Adrenal gland (tissue), 12 donors: ENCODE measurements around the gene KRT14. TPM values are rescaled to one million over a fixed set of nuclear protein-coding genes. Genes with fewer than 3 reads are reported as not detected.
"Not testable (repeated sequence)": the region's sequence is repeated elsewhere in the genome, so short reads cannot be mapped to it uniquely, and the experiment has no call there.

Experiments used
- DNase-seq, 7 donors: peaks; one replicate each; pipeline ENCODE4 v3.0.0-alpha.2; 2019 to 2020
- H3K27ac ChIP-seq, 5 donors: fragments of 200-600 bp; sonication (generic) in 4 of 5; 1 replicate in 3 of 5; 2 replicates in 2 of 5; pipeline versions ENCODE4 v1.5.1 to v1.8.0; 2016 to 2020; ENCODE audit warnings: mild to moderate bottlenecking in 1 of 5
- H3K27me3 ChIP-seq: fragments of 200-600 bp; 2 replicates; pipeline ENCODE4 v1.8.0; 2021
- H3K36me3 ChIP-seq, 2 donors: fragments of 200-600 bp; replicated peaks in 1 of 2; 1 replicate in 1 of 2; 2 replicates in 1 of 2; pipeline versions ENCODE4 v1.5.1 to v1.8.0; 2018 to 2022
- H3K4me1 ChIP-seq, 2 donors: fragments of 200-600 bp; replicated peaks in 1 of 2; 1 replicate in 1 of 2; 2 replicates in 1 of 2; pipeline versions ENCODE4 v1.5.1 to v1.8.0; 2018 to 2021
- H3K4me3 ChIP-seq, 4 donors: fragments of 200-600 bp; sonication (generic) in 3 of 4; one replicate each; pipeline ENCODE4 v1.5.1; 2016 to 2018
- H3K9me3 ChIP-seq, 3 donors: fragments of 200-600 bp; sonication (generic) in 1 of 3; replicated peaks in 1 of 3; 1 replicate in 2 of 3; 2 replicates in 1 of 3; pipeline versions ENCODE4 v1.5.1 to v1.8.0; 2016 to 2021
- POLR2A ChIP-seq, 2 donors: fragments of 450-650 bp; IDR thresholded peaks; one replicate each; pipeline ENCODE4 v1.6.1; 2017; ENCODE audit warnings: antibody characterized with exemption in 2 of 2, mild to moderate bottlenecking in 2 of 2, moderate library complexity in 1 of 2
- WGBS, 4 donors: extraction: QIAGEN DNeasy Blood & Tissue Kit in 2 of 4; methylation state at CpG; one replicate each; pipeline versions ENCODE4 v1.1.5 to v1.1.7; 2013 to 2017; 5-methylcytosine and 5-hydroxymethylcytosine counted together
- intact Hi-C, 2 donors: fragments of 100-400 bp; cut with DNase I; formaldehyde crosslinking; loops; one replicate each; pipeline versions ENCODE4 v1.14.1 to v1.15.0; 2022 to 2023
- polyA plus RNA-seq, 3 donors: library from polyadenylated mRNA; stranded (reverse); fragments of 200-250 nt in 2 of 3; fragments of 350-450 nt in 1 of 3; fragmentation: Illumina TruSeq in 1 of 3; extraction: RNeasy Lipid Tissue Mini Kit (QIAGEN cat#74804) in 1 of 3; gene quantifications; one replicate each; pipeline ENCODE4 v1.2.3, GENCODE V29; 2013 to 2014
- total RNA-seq, 9 donors: library from RNA; depleted of rRNA in 4 of 9; stranded (reverse); fragments of >200 nt in 4 of 9; fragments of 120-200 nt in 1 of 9; fragmentation: NEBNext Ultra II Directional in 1 of 9; extraction: Animal tissue kit (Norgen Biotek cat#: 25700) in 1 of 9; gene quantifications; one replicate each; pipeline versions ENCODE4 v1.1.0 to v1.2.4, GENCODE V29; 2013 to 2023
- TF ChIP-seq, protein P1 (sequence below), 6 experiments: fragments of 450-650 bp in 4 of 6; fragments of 200-600 bp in 2 of 6; sonication (generic) in 1 of 6; IDR thresholded peaks; 1 replicate in 5 of 6; 2 replicates in 1 of 6; pipeline versions ENCODE4 v1.5.1 to v1.8.0; 2016 to 2021; ENCODE audit warnings: antibody characterized with exemption in 6 of 6, mild to moderate bottlenecking in 2 of 6, moderate library complexity in 1 of 6
- donor health status: healthy with polysubstance abuse.
- donor health status: Bipolar disorder and iron deficiency.
- donor health status: DM: yes; HTN: yes; CAD: no.
- donor health status: DM: no; HTN: no; CAD: no.
- donor health status: DM: no; HTN: no; CAD: no.
- donor health status: DM: yes; HTN: yes; CAD: no.

The KRT14 gene
- total and polyA plus RNA-seq, 12 donors: 0.35 to 1.2 TPM; not detected in 10

DNA sequence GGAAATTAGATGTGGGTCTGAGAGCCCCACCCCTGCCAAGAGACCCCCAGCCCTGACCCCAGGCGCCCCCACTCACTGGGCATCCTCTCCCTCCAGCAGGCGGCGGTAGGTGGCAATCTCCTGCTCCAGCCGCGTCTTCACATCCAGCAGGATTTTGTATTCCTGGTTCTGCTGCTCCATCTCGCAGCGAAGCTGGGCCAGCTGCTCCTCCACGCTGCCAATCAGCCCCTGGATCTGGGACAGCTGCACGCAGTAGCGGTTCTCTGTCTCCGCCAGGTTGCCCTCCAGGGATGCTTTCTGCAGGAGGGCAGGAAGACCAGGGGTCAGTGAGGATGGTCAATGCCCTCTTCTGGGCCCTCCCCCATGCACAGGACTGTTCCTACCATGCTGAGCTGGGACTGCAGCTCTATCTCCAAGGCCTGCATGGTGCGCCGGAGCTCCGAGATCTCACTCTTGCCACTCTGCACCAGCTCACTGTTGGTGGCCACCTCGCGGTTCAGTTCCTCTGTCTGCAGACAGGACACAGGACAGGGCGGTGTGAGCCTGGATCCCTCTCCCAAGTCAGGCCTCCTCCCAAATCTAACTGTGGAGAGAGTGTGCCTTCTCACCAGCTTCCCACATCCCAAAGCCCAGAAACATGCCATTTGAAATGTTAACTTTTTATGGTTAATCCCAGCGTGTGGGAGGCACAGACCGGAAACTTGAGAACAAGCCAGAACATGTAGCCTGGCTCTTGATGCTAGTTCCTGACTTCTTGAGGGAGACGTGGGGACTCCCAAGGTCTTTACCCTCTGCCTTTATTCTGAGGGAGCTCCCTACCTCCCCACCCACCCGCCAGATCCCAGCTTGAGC lies 34.1 kb upstream of the KRT14 start:
- Histone ChIP-seq H3K4me3 (no peak overlapping the region), H3K9me3 (no peaks in the 10 kb centered on the region), H3K27me3 (no peaks in the 10 kb centered on the region), H3K4me1 (no peaks in the 10 kb centered on the region), H3K27ac (no peak overlapping the region), H3K36me3 (no peaks in the 10 kb centered on the region)
- TF ChIP-seq POLR2A (IDR thresholded peaks at IDR 0.05): no peak
- TF ChIP-seq, protein P1, sequence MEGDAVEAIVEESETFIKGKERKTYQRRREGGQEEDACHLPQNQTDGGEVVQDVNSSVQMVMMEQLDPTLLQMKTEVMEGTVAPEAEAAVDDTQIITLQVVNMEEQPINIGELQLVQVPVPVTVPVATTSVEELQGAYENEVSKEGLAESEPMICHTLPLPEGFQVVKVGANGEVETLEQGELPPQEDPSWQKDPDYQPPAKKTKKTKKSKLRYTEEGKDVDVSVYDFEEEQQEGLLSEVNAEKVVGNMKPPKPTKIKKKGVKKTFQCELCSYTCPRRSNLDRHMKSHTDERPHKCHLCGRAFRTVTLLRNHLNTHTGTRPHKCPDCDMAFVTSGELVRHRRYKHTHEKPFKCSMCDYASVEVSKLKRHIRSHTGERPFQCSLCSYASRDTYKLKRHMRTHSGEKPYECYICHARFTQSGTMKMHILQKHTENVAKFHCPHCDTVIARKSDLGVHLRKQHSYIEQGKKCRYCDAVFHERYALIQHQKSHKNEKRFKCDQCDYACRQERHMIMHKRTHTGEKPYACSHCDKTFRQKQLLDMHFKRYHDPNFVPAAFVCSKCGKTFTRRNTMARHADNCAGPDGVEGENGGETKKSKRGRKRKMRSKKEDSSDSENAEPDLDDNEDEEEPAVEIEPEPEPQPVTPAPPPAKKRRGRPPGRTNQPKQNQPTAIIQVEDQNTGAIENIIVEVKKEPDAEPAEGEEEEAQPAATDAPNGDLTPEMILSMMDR (IDR thresholded peaks at IDR 0.05): no peak
- DNase-seq: no peak
- 74 to 84% (median 81%) methylated on average over 13 to 21 of the region's 21 CpGs for WGBS, 4 donors
- intact Hi-C loops: no loop called here

DNA sequence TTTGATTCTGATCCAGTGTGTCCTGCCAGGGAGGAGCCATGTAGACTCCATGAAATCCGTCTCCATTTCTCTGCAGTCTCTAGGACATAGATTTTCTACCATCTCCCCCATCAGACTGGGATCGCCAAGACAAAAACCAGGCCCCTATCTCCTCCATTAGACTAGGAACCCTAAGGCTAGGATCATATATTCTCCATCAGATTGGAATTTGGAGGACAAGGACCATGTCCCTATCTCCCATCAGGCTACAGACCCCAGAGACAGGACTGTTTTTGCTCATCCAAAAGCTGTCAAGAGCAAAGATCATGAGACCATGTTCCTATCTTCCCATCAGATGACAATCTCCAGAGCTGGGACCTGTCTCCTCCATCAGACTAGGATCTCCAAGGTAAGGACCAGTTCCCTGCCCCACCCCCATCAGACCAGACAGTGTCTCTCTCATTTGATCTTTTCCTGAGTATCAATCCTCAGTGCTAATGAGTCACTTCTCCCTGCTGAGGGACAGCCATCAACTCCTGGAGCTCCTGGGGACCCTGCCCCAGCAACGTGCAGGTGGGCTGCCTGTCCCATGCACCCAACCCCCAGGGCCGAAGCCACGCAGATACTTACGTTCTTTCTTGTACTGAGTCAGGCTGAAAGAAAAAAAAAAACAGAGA lies 33.4 kb upstream of the KRT14 start:
- H3K27ac ChIP-seq, H3K9me3 ChIP-seq, H3K27me3 ChIP-seq, DNase-seq, H3K4me1 ChIP-seq, H3K4me3 ChIP-seq, H3K36me3 ChIP-seq, intact Hi-C loops: not testable (repeated sequence)
- WGBS, 4 donors: 72 to 82% (median 79%) methylated on average over 6 of the region's 6 CpGs

DNA sequence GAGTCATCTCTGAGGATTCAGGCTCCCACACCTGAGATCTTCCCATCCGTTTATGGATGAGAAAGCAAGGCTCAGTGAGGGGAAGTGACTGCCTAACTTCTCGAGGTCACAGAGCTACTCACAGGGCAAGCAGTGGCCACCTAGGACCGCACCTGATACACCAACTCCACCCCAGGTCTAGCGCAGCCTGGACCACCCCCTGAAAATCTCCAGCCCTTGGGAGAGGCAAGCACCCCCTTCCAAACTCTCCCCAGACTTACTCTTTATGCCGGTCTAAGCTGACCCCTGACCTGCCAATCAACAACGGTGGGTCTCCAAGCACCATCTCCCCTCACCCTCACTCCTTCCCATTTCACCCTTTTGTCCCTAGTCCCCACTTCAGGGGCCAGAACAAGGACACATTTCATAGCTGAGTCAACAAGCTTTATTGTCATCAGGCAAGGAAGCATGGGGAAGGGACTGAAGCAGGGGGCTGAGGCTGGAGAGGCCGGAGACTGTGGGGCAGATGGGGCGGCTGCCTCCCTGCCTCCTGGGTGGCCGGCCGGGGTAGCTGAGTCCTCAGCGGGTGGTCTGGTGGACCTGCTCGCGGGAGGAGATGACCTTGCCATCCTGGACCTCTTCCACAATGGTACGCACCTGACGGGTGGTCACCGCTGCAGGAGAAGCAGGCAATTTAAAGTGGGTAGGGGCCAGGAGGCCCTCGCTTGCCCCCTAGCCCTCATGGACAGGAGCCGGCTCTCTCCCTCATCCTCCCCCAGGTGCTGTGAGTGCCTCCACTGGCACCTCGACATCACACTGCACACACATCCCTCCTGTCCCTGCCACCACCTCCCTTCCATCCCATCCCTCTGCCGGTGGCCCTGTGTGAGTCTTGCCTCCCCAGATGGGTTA lies 32.6 kb upstream of the KRT14 start:
- no peak for DNase-seq
- Histone ChIP-seq H3K27ac (no peak overlapping the region), H3K9me3 (no peaks in the 10 kb centered on the region), H3K4me3 (no peak overlapping the region), H3K4me1 (no peaks in the 10 kb centered on the region), H3K27me3 (no peaks in the 10 kb centered on the region), H3K36me3 (no peaks in the 10 kb centered on the region)
- TF ChIP-seq POLR2A (IDR thresholded peaks at IDR 0.05): no peak
- TF ChIP-seq, protein P1 (IDR thresholded peaks at IDR 0.05): no peak
- intact Hi-C loops: no loop called here
- WGBS, 4 donors: 64 to 75% (median 74%) methylated on average over 9 to 20 of the region's 20 CpGs

DNA sequence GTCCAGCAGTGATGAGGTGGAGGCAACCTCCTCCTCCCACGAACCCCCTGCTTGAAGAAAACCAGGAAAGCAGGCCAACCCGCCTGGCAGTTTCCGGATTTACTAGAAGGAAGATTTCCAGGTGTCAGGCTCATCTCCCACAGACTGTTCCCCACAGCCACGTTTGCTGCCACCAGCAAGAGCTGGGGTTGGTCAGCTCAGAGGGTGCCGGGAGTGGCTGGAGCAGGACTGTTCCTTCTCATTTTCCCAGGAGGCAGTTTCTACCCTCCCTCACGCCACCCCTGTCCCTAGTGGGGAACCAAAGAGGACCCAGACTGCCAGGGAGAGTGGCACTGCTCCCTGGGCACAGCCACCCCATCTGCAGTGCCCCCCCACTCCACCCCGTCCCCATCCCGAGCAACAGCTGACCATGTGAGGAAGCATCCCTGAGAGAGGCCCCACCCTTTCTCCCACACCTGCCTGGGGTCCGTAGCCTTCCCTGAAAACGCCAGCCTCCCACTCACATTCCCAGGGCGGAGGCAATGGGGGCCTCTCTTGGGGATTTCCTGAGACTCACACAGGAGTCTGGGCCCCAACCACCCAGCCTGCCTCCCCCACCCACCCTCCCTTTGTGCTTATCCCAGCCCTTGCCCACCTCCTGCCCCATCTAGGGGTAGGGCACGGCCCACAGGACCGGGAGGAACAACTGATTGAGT lies 31.8 kb upstream of the KRT14 start:
- no peaks in the 10 kb centered on the region for H3K4me1 ChIP-seq
- no peaks in the 10 kb centered on the region for H3K36me3 ChIP-seq
- H3K4me3 ChIP-seq: no peak overlapping the region
- H3K9me3 ChIP-seq: no peaks in the 10 kb centered on the region
- 60 to 87% (median 75%) methylated on average over 4 to 13 of the region's 13 CpGs for WGBS, 4 donors
- intact Hi-C loops: no loop called here
- no peaks in the 10 kb centered on the region for H3K27me3 ChIP-seq
- DNase-seq: no peak
- TF ChIP-seq, protein P1 (IDR thresholded peaks at IDR 0.05): no peak
- no peak overlapping the region for H3K27ac ChIP-seq
